Uterus (tissue), 2 donors: ENCODE results near the gene SERPINE3.

Source experiments
- POLR2A ChIP-seq, 2 donors: fragments of 450-650 bp; IDR thresholded peaks; one replicate each; pipeline ENCODE4 v1.6.1; 2016; ENCODE audit warnings: antibody characterized with exemption in 2 of 2, mild to moderate bottlenecking in 1 of 2, moderate library complexity in 1 of 2
- TF ChIP-seq, protein P1 (sequence below), 4 experiments: fragments of 200-600 bp in 2 of 4; fragments of 450-650 bp in 2 of 4; sonication (generic) in 2 of 4; IDR thresholded peaks; one replicate each; pipeline ENCODE4 v1.5.1; 2016 to 2019; ENCODE audit warnings: antibody characterized with exemption in 4 of 4, mild to moderate bottlenecking in 2 of 4, moderate library complexity in 1 of 4

GRCh38 chr13:51303882-51304281 is 35.6 kb upstream of the SERPINE3 start:
- TF ChIP-seq, protein P1, sequence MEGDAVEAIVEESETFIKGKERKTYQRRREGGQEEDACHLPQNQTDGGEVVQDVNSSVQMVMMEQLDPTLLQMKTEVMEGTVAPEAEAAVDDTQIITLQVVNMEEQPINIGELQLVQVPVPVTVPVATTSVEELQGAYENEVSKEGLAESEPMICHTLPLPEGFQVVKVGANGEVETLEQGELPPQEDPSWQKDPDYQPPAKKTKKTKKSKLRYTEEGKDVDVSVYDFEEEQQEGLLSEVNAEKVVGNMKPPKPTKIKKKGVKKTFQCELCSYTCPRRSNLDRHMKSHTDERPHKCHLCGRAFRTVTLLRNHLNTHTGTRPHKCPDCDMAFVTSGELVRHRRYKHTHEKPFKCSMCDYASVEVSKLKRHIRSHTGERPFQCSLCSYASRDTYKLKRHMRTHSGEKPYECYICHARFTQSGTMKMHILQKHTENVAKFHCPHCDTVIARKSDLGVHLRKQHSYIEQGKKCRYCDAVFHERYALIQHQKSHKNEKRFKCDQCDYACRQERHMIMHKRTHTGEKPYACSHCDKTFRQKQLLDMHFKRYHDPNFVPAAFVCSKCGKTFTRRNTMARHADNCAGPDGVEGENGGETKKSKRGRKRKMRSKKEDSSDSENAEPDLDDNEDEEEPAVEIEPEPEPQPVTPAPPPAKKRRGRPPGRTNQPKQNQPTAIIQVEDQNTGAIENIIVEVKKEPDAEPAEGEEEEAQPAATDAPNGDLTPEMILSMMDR (IDR thresholded peaks at IDR 0.05): no peak
- no peak for TF ChIP-seq POLR2A (IDR thresholded peaks at IDR 0.05)
